Measurements from ENCODE around the gene SNX17. TPM values are rescaled to one million over a fixed set of nuclear protein-coding genes. Genes with fewer than 3 reads are reported as not detected.

SNX17 gene, protein sequence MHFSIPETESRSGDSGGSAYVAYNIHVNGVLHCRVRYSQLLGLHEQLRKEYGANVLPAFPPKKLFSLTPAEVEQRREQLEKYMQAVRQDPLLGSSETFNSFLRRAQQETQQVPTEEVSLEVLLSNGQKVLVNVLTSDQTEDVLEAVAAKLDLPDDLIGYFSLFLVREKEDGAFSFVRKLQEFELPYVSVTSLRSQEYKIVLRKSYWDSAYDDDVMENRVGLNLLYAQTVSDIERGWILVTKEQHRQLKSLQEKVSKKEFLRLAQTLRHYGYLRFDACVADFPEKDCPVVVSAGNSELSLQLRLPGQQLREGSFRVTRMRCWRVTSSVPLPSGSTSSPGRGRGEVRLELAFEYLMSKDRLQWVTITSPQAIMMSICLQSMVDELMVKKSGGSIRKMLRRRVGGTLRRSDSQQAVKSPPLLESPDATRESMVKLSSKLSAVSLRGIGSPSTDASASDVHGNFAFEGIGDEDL
- 100 to 1,000 TPM; 109 to 121 (median 116) TPM for total RNA-seq

DNA sequence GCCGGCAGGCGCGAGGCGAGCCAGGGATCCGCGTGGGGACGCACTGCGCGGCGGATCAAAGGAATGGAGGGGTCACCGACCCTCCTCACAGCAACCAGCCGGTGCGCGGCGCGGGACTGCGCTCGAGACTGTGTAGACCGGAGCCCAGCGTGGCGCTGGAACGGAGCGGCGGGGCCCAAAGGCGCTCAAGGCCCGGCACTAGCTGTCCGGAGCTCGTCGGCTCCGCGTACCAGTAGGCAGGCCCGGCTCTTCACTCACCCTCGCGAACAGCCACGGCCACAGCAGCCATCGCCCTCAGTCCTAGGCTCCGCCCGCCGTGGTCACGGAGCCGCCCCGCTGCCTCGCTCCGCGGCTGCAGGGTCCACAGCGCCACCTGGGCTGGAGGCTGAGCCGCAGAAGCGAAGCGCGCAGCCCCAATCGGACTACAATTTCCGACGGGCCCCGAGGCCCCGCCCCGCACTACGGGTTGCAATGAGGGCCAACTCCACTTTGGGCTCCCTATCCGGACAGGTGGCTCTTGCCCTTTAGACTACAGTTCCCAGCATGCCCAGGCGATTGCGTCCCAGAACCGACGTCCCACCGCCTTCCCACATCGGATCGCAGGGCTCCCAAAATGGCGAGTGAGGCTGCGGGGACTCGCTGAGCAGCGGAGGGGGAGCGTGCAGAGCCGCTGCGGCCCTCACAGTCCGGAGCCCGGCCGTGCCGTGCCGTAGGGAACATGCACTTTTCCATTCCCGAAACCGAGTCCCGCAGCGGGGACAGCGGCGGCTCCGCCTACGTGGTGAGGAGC, at the start of gene SNX17, which contains the start of gene EIF2B4:
Gene SNX17, plus strand, starts transcription at position 591 of the 790 bp plus-strand sequence. Its CDS starts 128 bp downstream, at position 719.
Gene EIF2B4, minus strand, starts transcription at position 313 of the 790 bp plus-strand sequence. Its CDS starts 24 bp downstream, at position 289.
- peaks cover 12% of the 10 kb centered on the region for H3K36me3 ChIP-seq
- intact Hi-C loops (cut with DNase I; ENCODE audit: low total_unique reads), result no loop called here
- peaks cover 9 to 17% of the 10 kb centered on the region in 2 donors for H3K4me1 ChIP-seq
- peak; percentile 99 for DNase-seq (ENCODE audit: low spot score in 2 of 2)
- peak within 1 kb of the TSS; percentile 79 to 100 (median 95) for H3K4me3 ChIP-seq
- TF ChIP-seq CTCF (IDR thresholded peaks at IDR 0.05) (peak; percentile 13 to 65 (median 54)), POLR2AphosphoS5 (IDR thresholded peaks at IDR 0.05) (peak; percentile 84 to 95 (median 93)), POLR2A (IDR thresholded peaks at IDR 0.05) (peak; percentile 22)
- H3K27me3 ChIP-seq, result no peaks in the 10 kb centered on the region
- peak within 1 kb of the TSS; percentile 93 to 96 for H3K27ac ChIP-seq
- H3K9me3 ChIP-seq, result no peaks in the 10 kb centered on the region

- Histone ChIP-seq H3K36me3 (no peaks in the 10 kb centered on the region), H3K9me3 (no peaks in the 10 kb centered on the region), H3K27me3 (no peaks in the 10 kb centered on the region), H3K4me3 (peak overlapping the region in 1 of 3 donors; percentile 21), H3K4me1 (peaks cover 0 to 18% of the 10 kb centered on the region in 2 donors), H3K27ac (peak overlapping the region; percentile 99)
- intact Hi-C loops (cut with DNase I; ENCODE audit: low total_unique reads), result loop anchor here (5.0 kb wide), 1 partner anchor 776 kb away; no protein-coding TSS in a partner anchor
- DNase-seq (ENCODE audit: low spot score in 2 of 2), result peak; percentile 94
- TF ChIP-seq POLR2AphosphoS5 (IDR thresholded peaks at IDR 0.05) (peak; percentile 77 to 94 (median 86)), POLR2A (IDR thresholded peaks at IDR 0.05) (no peak), CTCF (IDR thresholded peaks at IDR 0.05) (peak; percentile 54 to 83 (median 67))
Observed at GRCh38 chr2:27320958-27321543, 49.4 kb upstream of the SNX17 start.

GRCh38 chr2:27322301-27322765, 48.1 kb upstream of the SNX17 start:
- peak overlapping the region; percentile 99 for H3K27ac ChIP-seq
- DNase-seq (ENCODE audit: low spot score in 2 of 2), result no peak
- peaks cover 0 to 18% of the 10 kb centered on the region in 2 donors for H3K4me1 ChIP-seq
- intact Hi-C loops (cut with DNase I; ENCODE audit: low total_unique reads), result loop anchor here (5.0 kb wide), 1 partner anchor 775 kb away; no protein-coding TSS in a partner anchor
- H3K4me3 ChIP-seq, result peak overlapping the region; percentile 76 to 86 (median 81)
- H3K27me3 ChIP-seq, result no peaks in the 10 kb centered on the region
- H3K36me3 ChIP-seq, result no peaks in the 10 kb centered on the region
- TF ChIP-seq POLR2A (IDR thresholded peaks at IDR 0.05), result no peak
- no peak for TF ChIP-seq POLR2AphosphoS5 (IDR thresholded peaks at IDR 0.05)
- TF ChIP-seq CTCF (IDR thresholded peaks at IDR 0.05), result no peak
- no peaks in the 10 kb centered on the region for H3K9me3 ChIP-seq

DNA sequence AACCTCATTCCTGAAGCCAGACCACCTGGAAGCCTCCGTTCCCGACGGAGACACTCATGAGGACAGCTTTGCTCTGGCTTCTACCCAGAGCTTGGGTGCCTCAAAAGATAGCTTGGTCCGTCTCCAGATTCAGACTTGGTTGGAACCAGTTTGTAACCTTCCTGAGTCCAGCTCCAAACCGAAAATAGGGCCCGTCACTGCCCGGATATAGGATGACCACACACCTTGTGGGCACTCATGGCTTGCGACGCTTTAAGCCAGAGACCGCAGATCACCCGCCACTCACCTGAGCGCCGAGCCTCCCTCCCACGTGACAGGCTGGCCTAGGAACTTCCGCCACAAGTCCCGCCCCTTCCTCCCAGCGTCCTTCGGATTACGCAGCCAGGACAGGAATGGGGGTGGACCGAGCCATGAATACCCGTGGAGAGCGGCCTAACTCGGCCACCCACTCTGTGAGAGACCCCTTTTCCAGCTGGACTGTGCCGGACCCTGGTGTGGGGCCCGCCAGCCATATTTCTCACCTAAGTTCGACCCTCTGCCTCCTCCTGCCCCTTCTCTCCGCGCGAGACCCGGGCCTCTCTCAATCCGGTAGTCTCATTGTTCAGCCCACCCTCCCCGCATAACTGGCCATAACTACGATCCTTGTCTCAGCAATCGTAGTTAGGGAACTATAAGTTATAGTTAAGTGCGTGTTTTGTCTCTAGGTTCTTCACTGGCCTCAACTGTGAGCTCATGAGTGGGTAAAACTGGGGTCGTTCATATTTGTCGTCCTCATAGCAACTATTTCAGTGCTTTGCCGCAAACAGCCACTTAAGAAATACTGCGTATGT, 47.4 kb upstream of the SNX17 start, which contains the start of gene MPV17:
Gene MPV17, minus strand, starts transcription at position 332 of the 830 bp plus-strand sequence. CDS start 580 bp downstream, outside the sequence.
- Histone ChIP-seq H3K27ac (peak within 1 kb of the TSS; percentile 99), H3K36me3 (peaks cover under 1% of the 10 kb centered on the region), H3K27me3 (no peaks in the 10 kb centered on the region), H3K9me3 (no peaks in the 10 kb centered on the region), H3K4me1 (peaks cover 0 to 18% of the 10 kb centered on the region in 2 donors), H3K4me3 (peak within 1 kb of the TSS; percentile 76 to 86 (median 81))
- peak; percentile 92 to 95 for DNase-seq (ENCODE audit: low spot score in 2 of 2)
- intact Hi-C loops (cut with DNase I; ENCODE audit: low total_unique reads), result loop anchor here (5.0 kb wide), 1 partner anchor 774 kb away; no protein-coding TSS in a partner anchor
- TF ChIP-seq POLR2A (IDR thresholded peaks at IDR 0.05), result peak; percentile 93
- peak; percentile 96 to 99 (median 97) for TF ChIP-seq POLR2AphosphoS5 (IDR thresholded peaks at IDR 0.05)
- TF ChIP-seq CTCF (IDR thresholded peaks at IDR 0.05), result peak in 1 of 3 donors; percentile 10
